Measurements from ENCODE around the gene PRR5L.

Gene PRR5L

GRCh38 chr11:36427876-36428275 is 131.8 kb downstream of the PRR5L start:
- H3K36me3 ChIP-seq (ENCODE audit: low read length) = no peaks in the 10 kb centered on the region
- no peaks in the 10 kb centered on the region for H3K9me3 ChIP-seq (ENCODE audit: insufficient read depth, low read length)
- no peaks in the 10 kb centered on the region for H3K79me2 ChIP-seq (ENCODE audit: insufficient read depth, low read length)
- H3K9ac ChIP-seq (ENCODE audit: low read length) = no peak overlapping the region
- no peaks in the 10 kb centered on the region for H3K9me2 ChIP-seq (replicated peaks; ENCODE audit: insufficient read depth, low read length)
- TF ChIP-seq EZH2phosphoT487 (conservative IDR thresholded peaks at IDR 0.05; ENCODE audit: low read length) = no peak
- TF ChIP-seq CTCF (IDR thresholded peaks at IDR 0.05; ENCODE audit: insufficient read depth, low read length, poor library complexity, severe bottlenecking) = no peak
- H2AFZ ChIP-seq (ENCODE audit: low read depth, low read length, severe bottlenecking) = no peak overlapping the region
- H3K27ac ChIP-seq (ENCODE audit: low read depth, low read length) = no peak overlapping the region
- no peak overlapping the region for H3K4me2 ChIP-seq (ENCODE audit: low read depth, low read length, poor library complexity, severe bottlenecking)
- no peaks in the 10 kb centered on the region for H3F3A ChIP-seq (ENCODE audit: insufficient read depth)
- H3K4me3 ChIP-seq (ENCODE audit: insufficient read depth, low read length, poor library complexity, severe bottlenecking) = no peak overlapping the region
- H3K27me3 ChIP-seq (ENCODE audit: low read length) = no peaks in the 10 kb centered on the region
- H4K20me1 ChIP-seq (ENCODE audit: low read depth, low read length) = no peaks in the 10 kb centered on the region

- Histone ChIP-seq H3K4me3 (ENCODE audit: insufficient read depth, low read length, poor library complexity, severe bottlenecking) (no peak overlapping the region), H3K36me3 (ENCODE audit: low read length) (no peaks in the 10 kb centered on the region), H3K9me2 (replicated peaks; ENCODE audit: insufficient read depth, low read length) (no peaks in the 10 kb centered on the region), H3K27ac (ENCODE audit: low read depth, low read length) (no peak overlapping the region), H3K9ac (ENCODE audit: low read length) (no peak overlapping the region), H3K27me3 (ENCODE audit: low read length) (no peaks in the 10 kb centered on the region), H2AFZ (ENCODE audit: low read depth, low read length, severe bottlenecking) (no peak overlapping the region), H3F3A (ENCODE audit: insufficient read depth) (no peaks in the 10 kb centered on the region), H3K9me3 (ENCODE audit: insufficient read depth, low read length) (no peaks in the 10 kb centered on the region), H4K20me1 (ENCODE audit: low read depth, low read length) (no peaks in the 10 kb centered on the region), H3K79me2 (ENCODE audit: insufficient read depth, low read length) (no peaks in the 10 kb centered on the region), H3K4me2 (ENCODE audit: low read depth, low read length, poor library complexity, severe bottlenecking) (no peak overlapping the region)
- TF ChIP-seq CTCF (IDR thresholded peaks at IDR 0.05; ENCODE audit: insufficient read depth, low read length, poor library complexity, severe bottlenecking) (no peak), EZH2phosphoT487 (conservative IDR thresholded peaks at IDR 0.05; ENCODE audit: low read length) (no peak)
Observed at GRCh38 chr11:36431429-36432092, 135.5 kb downstream of the PRR5L start.

DNA sequence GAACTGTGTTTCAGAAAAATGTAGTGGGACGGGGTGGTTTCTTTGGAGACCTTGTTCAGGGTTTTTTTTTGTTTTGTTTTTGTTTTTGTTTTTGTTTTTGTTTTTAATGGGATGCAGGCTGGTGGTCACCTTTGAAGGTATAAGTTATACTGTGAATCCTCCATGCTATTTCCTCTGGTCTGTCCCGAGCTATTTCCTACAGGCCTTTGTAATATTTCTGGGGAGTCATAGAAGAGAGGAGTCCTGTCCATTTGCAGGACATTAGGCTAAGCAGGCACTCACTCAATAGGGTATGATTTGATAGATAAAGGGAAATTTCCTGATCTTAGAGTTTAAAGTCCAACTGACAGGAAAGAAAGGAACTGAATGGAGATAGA is 136.0 kb downstream of the PRR5L start:
- H3K4me2 ChIP-seq (ENCODE audit: low read depth, low read length, poor library complexity, severe bottlenecking) = no peak overlapping the region
- no peak overlapping the region for H3K4me3 ChIP-seq (ENCODE audit: insufficient read depth, low read length, poor library complexity, severe bottlenecking)
- no peak for TF ChIP-seq EZH2phosphoT487 (conservative IDR thresholded peaks at IDR 0.05; ENCODE audit: low read length)
- no peak for TF ChIP-seq CTCF (IDR thresholded peaks at IDR 0.05; ENCODE audit: insufficient read depth, low read length, poor library complexity, severe bottlenecking)
- no peaks in the 10 kb centered on the region for H4K20me1 ChIP-seq (ENCODE audit: low read depth, low read length)
- no peaks in the 10 kb centered on the region for H3K9me3 ChIP-seq (ENCODE audit: insufficient read depth, low read length)
- H3K27ac ChIP-seq (ENCODE audit: low read depth, low read length) = no peak overlapping the region
- no peak overlapping the region for H2AFZ ChIP-seq (ENCODE audit: low read depth, low read length, severe bottlenecking)
- H3K27me3 ChIP-seq (ENCODE audit: low read length) = no peaks in the 10 kb centered on the region
- H3K9ac ChIP-seq (ENCODE audit: low read length) = no peak overlapping the region
- no peaks in the 10 kb centered on the region for H3K36me3 ChIP-seq (ENCODE audit: low read length)
- H3K9me2 ChIP-seq (replicated peaks; ENCODE audit: insufficient read depth, low read length) = no peaks in the 10 kb centered on the region
- no peaks in the 10 kb centered on the region for H3F3A ChIP-seq (ENCODE audit: insufficient read depth)
- H3K79me2 ChIP-seq (ENCODE audit: insufficient read depth, low read length) = no peaks in the 10 kb centered on the region

All from SU-DHL-6 (cell line).